ENCODE measurements around the gene AFF3. TPM values are rescaled to one million over a fixed set of nuclear protein-coding genes. Genes with fewer than 3 reads are reported as not detected.

AFF3 gene
- total and polyA plus RNA-seq, 10 donors: 6.0 to 92.2 (median 64.0) TPM

DNA sequence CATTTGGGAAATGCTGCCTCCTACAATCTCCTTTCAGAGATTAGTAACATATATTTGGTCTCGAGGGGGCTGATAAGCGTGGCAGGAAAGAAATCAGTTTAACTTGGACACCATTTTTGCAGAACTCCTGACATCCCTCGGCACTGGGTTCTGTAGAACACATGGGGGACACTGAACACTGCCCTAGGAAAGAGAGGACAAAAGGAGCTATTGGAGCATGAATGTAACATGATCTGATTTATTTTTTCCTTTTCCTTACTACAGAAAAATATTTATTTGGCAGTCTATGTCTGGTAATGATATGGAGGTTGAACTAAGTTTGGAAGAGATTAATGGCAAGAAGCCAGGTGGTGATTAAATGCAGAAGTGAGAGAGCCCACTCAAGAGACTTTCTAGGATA is 153.8 kb downstream of the AFF3 start:
- WGBS, 5 donors: 71 to 84% (median 81%) methylated on average over 3 of the region's 3 CpGs
- Histone ChIP-seq H3K27me3 (replicated peaks in 1 of 7) (no peaks in the 10 kb centered on the region), H3K4me3 (no peak overlapping the region), H3K27ac (no peak overlapping the region), H3K9me3 (no peaks in the 10 kb centered on the region), H3K36me3 (peaks cover 0 to 25% (median 0%) of the 10 kb centered on the region in 6 donors), H3K4me1 (no peaks in the 10 kb centered on the region)
- DNase-seq: no peak
- intact Hi-C loops (cut with DNase I; ENCODE audit: low total_unique reads): no loop called here
- no peak for TF ChIP-seq POLR2A (IDR thresholded peaks at IDR 0.05)
- no peak for TF ChIP-seq POLR2AphosphoS5 (IDR thresholded peaks at IDR 0.05)
- TF ChIP-seq, protein P1, sequence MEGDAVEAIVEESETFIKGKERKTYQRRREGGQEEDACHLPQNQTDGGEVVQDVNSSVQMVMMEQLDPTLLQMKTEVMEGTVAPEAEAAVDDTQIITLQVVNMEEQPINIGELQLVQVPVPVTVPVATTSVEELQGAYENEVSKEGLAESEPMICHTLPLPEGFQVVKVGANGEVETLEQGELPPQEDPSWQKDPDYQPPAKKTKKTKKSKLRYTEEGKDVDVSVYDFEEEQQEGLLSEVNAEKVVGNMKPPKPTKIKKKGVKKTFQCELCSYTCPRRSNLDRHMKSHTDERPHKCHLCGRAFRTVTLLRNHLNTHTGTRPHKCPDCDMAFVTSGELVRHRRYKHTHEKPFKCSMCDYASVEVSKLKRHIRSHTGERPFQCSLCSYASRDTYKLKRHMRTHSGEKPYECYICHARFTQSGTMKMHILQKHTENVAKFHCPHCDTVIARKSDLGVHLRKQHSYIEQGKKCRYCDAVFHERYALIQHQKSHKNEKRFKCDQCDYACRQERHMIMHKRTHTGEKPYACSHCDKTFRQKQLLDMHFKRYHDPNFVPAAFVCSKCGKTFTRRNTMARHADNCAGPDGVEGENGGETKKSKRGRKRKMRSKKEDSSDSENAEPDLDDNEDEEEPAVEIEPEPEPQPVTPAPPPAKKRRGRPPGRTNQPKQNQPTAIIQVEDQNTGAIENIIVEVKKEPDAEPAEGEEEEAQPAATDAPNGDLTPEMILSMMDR (IDR thresholded peaks at IDR 0.05 in 8 of 11, conservative IDR thresholded peaks at IDR 0.05 in 3 of 11): no peak

DNA sequence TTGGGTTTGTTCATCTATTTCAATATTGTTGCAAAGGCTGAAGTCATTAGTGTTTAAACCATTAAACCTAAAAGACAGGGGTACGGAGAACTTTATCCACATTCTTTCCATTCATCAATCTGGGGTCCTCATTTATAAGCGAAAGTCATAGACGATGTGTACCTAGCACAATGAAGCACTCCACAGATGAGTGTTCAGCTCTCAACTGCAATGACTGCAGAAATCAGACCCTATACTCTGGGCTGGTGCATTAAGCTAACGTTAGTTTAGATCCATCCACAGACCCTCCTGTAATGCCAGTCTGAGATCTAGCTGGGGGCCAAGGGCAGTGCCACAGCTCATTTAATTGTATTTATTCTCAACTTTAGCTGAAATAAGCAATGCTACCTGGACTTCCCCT is 155.2 kb downstream of the AFF3 start:
- Histone ChIP-seq H3K4me1 (no peaks in the 10 kb centered on the region), H3K36me3 (peaks cover 0 to 30% (median 0%) of the 10 kb centered on the region in 6 donors), H3K27me3 (replicated peaks in 1 of 7) (no peaks in the 10 kb centered on the region), H3K9me3 (no peaks in the 10 kb centered on the region), H3K4me3 (no peak overlapping the region), H3K27ac (no peak overlapping the region)
- 88 to 95% (median 93%) methylated on average over 4 of the region's 4 CpGs for WGBS, 5 donors
- TF ChIP-seq POLR2AphosphoS5 (IDR thresholded peaks at IDR 0.05) (no peak), POLR2A (IDR thresholded peaks at IDR 0.05) (no peak)
- TF ChIP-seq, protein P1 (IDR thresholded peaks at IDR 0.05 in 8 of 11, conservative IDR thresholded peaks at IDR 0.05 in 3 of 11): no peak
- no peak for DNase-seq
- intact Hi-C loops (cut with DNase I; ENCODE audit: low total_unique reads): no loop called here

DNA sequence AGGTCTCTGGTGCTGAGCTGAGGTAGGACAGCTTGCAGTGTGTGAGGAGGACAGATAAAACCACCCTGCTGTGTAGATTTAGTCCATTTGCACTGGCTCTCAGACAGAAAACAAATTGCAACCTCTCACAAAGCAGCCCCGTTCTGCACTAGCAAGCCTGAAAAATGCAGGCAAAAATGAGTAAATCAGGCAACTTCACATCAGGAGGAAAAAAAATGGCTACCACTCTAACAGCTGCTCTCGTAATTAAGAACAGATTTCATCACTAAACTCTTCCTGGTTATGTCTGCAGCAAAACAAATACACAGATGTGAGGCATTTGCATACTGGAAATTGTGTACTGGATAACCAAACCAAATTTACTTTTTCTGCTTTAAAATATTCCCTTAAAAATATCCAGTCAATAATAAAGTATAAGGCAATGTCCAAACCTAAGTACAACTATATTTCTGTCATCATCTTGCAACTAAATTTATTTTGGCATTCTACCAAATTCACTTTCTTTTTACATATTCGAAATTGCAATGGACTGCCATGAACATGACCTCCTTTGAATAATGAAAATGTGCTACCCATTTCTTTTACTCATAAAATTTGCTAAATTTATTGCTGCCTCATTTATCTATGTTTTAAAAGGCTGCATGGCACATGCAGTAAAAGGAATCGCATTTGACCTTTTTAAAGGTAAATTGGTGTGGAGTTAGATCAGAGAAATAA is 157.4 kb downstream of the AFF3 start:
- 62 to 81% (median 68%) methylated on average over 4 of the region's 4 CpGs for WGBS, 5 donors
- H3K4me3 ChIP-seq: no peak overlapping the region
- DNase-seq: no peak

DNA sequence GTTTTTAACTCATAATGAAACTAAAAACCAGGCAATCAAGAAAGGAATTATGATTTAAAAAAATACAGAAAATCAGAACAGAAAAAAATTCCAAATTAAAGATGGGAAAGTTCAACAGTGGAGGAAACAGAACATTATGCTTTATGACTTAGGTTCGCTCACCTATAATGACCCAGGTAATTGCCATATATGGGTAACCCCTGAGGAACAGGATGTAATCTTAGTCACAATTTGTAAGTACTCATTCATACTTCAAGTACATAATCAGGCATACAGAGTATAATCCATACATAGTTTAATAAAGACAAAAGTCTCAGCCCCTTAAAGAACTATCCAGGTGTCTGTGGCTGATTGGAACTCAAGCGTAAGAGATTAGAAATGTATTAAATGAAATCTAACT is 159.6 kb downstream of the AFF3 start:
- Histone ChIP-seq H3K36me3 (peaks cover 0 to 39% (median under 1%) of the 10 kb centered on the region in 6 donors), H3K4me3 (no peak overlapping the region), H3K27me3 (replicated peaks in 1 of 7) (no peaks in the 10 kb centered on the region), H3K27ac (no peak overlapping the region), H3K4me1 (no peaks in the 10 kb centered on the region), H3K9me3 (no peaks in the 10 kb centered on the region)
- DNase-seq: no peak
- WGBS, 5 donors: 94 to 97% (median 96%) methylated on average over 2 of the region's 2 CpGs
- no peak for TF ChIP-seq POLR2A (IDR thresholded peaks at IDR 0.05)
- TF ChIP-seq POLR2AphosphoS5 (IDR thresholded peaks at IDR 0.05): no peak
- TF ChIP-seq, protein P1 (IDR thresholded peaks at IDR 0.05 in 8 of 11, conservative IDR thresholded peaks at IDR 0.05 in 3 of 11): no peak
- intact Hi-C loops (cut with DNase I; ENCODE audit: low total_unique reads): no loop called here

More for the DNA sequence above, 157.4 kb downstream of the AFF3 start:
- Histone ChIP-seq H3K27ac (no peak overlapping the region), H3K27me3 (replicated peaks in 1 of 7) (no peaks in the 10 kb centered on the region), H3K9me3 (no peaks in the 10 kb centered on the region), H3K36me3 (peaks cover 0 to 28% (median 0%) of the 10 kb centered on the region in 6 donors), H3K4me1 (no peaks in the 10 kb centered on the region)
- TF ChIP-seq POLR2A (IDR thresholded peaks at IDR 0.05) (no peak), POLR2AphosphoS5 (IDR thresholded peaks at IDR 0.05) (no peak)
- TF ChIP-seq, protein P1 (IDR thresholded peaks at IDR 0.05 in 8 of 11, conservative IDR thresholded peaks at IDR 0.05 in 3 of 11): no peak
- intact Hi-C loops (cut with DNase I; ENCODE audit: low total_unique reads): no loop called here

Data from spleen (tissue), 11 donors.